Liver (tissue), 9 donors: ENCODE results near the gene RAB3GAP1. TPM values are rescaled to one million over a fixed set of nuclear protein-coding genes. Genes with fewer than 3 reads are reported as not detected.
"Not testable (repeated sequence)": the region's sequence is repeated elsewhere in the genome, so short reads cannot be mapped to it uniquely, and the experiment has no call there.

Source experiments
- DNase-seq: peaks from one replicate; pipeline ENCODE4 v3.0.0-alpha.2; 2017; ENCODE audit warnings: low spot score
- H3K27ac ChIP-seq, 2 donors: one replicate each; pipeline ENCODE4 v1.7.0; 2013; ENCODE audit warnings: inconsistent platforms in 2 of 2, low read length in 2 of 2, control low read depth in 1 of 2, low read depth in 1 of 2, mild to moderate bottlenecking in 1 of 2
- H3K27me3 ChIP-seq, 4 donors: one replicate each; pipeline versions ENCODE4 v1.6.1 to v1.7.0; 2013; ENCODE audit warnings: low read length in 3 of 4, inconsistent platforms in 1 of 4, mild to moderate bottlenecking in 1 of 4, moderate library complexity in 1 of 4; ENCODE audit not compliant: control insufficient read depth in 4 of 4, insufficient read depth in 4 of 4
- H3K36me3 ChIP-seq, 4 donors: one replicate each; pipeline versions ENCODE4 v1.6.1 to v1.7.0; 2013; ENCODE audit warnings: low read length in 3 of 4, mild to moderate bottlenecking in 3 of 4, low read depth in 1 of 4, moderate library complexity in 1 of 4; ENCODE audit not compliant: control insufficient read depth in 4 of 4, insufficient read depth in 3 of 4
- H3K4me1 ChIP-seq, 4 donors: one replicate each; pipeline versions ENCODE4 v1.6.1 to v1.7.0; 2013; ENCODE audit warnings: low read length in 3 of 4, mild to moderate bottlenecking in 3 of 4, moderate library complexity in 1 of 4; ENCODE audit not compliant: control insufficient read depth in 4 of 4, insufficient read depth in 4 of 4
- H3K4me3 ChIP-seq, 3 donors: one replicate each; pipeline versions ENCODE4 v1.6.1 to v1.7.0; 2013; ENCODE audit warnings: low read length in 3 of 3, control low read depth in 1 of 3, low read depth in 1 of 3, mild to moderate bottlenecking in 1 of 3
- H3K9ac ChIP-seq, 2 donors: one replicate each; pipeline ENCODE4 v1.7.0; 2013; ENCODE audit warnings: low read length in 2 of 2, mild to moderate bottlenecking in 2 of 2, moderate library complexity in 2 of 2, control low read depth in 1 of 2, low read depth in 1 of 2
- H3K9me3 ChIP-seq, 4 donors: one replicate each; pipeline versions ENCODE4 v1.6.1 to v1.7.0; 2013; ENCODE audit warnings: low read length in 3 of 4; ENCODE audit not compliant: control insufficient read depth in 4 of 4
- ATF3 ChIP-seq: IDR thresholded peaks from 2 replicates; pipeline ENCODE4 v1.6.1; 2016; ENCODE audit warnings: antibody characterized with exemption
- CTCF ChIP-seq: fragments of 150-350 bp; IDR thresholded peaks from 2 replicates; pipeline ENCODE4 v1.5.1; 2017; ENCODE audit warnings: improper control_type of control experiment, low read depth, low read length; ENCODE audit not compliant: missing input control
- EGR1 ChIP-seq, 2 donors: IDR thresholded peaks; 2 replicates each; pipeline ENCODE4 v1.6.1; 2016 to 2018; ENCODE audit warnings: antibody characterized with exemption in 2 of 2, low read depth in 2 of 2
- FOXA1 ChIP-seq: IDR thresholded peaks from 2 replicates; pipeline ENCODE4 v1.6.1; 2016; ENCODE audit warnings: antibody characterized with exemption
- HNF4A ChIP-seq, 2 donors: conservative IDR thresholded peaks; 2 replicates each; pipeline ENCODE4 v1.6.1; 2016; ENCODE audit warnings: antibody characterized with exemption in 2 of 2, mild to moderate bottlenecking in 2 of 2
- JUND ChIP-seq, 2 donors: IDR thresholded peaks; 2 replicates each; pipeline ENCODE4 v1.6.1; 2016; ENCODE audit warnings: antibody characterized with exemption in 2 of 2
- NR2F2 ChIP-seq: IDR thresholded peaks from 2 replicates; pipeline ENCODE4 v1.6.1; 2016; ENCODE audit warnings: antibody characterized with exemption
- REST ChIP-seq: IDR thresholded peaks from 2 replicates; pipeline ENCODE4 v1.6.1; 2016; ENCODE audit warnings: antibody characterized with exemption, mild to moderate bottlenecking
- TAF1 ChIP-seq: conservative IDR thresholded peaks from 2 replicates; pipeline ENCODE4 v1.6.1; 2016; ENCODE audit warnings: antibody characterized with exemption, mild to moderate bottlenecking
- YY1 ChIP-seq: IDR thresholded peaks from 2 replicates; pipeline ENCODE4 v1.6.1; 2016; ENCODE audit warnings: antibody characterized with exemption, mild to moderate bottlenecking
- WGBS: extraction: QIAGEN DNeasy Blood & Tissue Kit; methylation state at CpG from one replicate; pipeline ENCODE4 v1.1.7; 2013; 5-methylcytosine and 5-hydroxymethylcytosine counted together
- polyA plus RNA-seq, 2 donors: library from polyadenylated mRNA; stranded (reverse) in 1 of 2; unstranded in 1 of 2; fragments of 200-250 nt in 1 of 2; fragments of >200 nt in 1 of 2; fragmentation: Nextera tagmentation in 1 of 2; extraction: Ambion mirVana in 1 of 2; gene quantifications; one replicate each; pipeline versions ENCODE4 v1.2.1 to v1.2.3, GENCODE V29; 2013 to 2015
- total RNA-seq, 2 donors: library from RNA; depleted of rRNA; stranded (reverse); fragments of >200 nt; gene quantifications; one replicate each; pipeline ENCODE4 v1.2.3, GENCODE V29; 2014
- donor health status: healthy.
- donor health status: healthy.
- donor health status: healthy.
- donor health status: healthy.
- donor health status: healthy.

Gene RAB3GAP1
- total and polyA plus RNA-seq, 4 donors: 8.8 to 30.0 (median 15.1) TPM

- H3K9ac ChIP-seq: no peak overlapping the region
- H3K27ac ChIP-seq: no peak overlapping the region
- peaks cover 0 to 4% (median 0%) of the 10 kb centered on the region in 4 donors for H3K36me3 ChIP-seq
- no peak for TF ChIP-seq ATF3
- 98% methylated on average over 2 of the region's 2 CpGs for WGBS
- no peak for DNase-seq
- H3K4me3 ChIP-seq: no peak overlapping the region
- peaks cover 0 to 2% (median 0%) of the 10 kb centered on the region in 4 donors for H3K9me3 ChIP-seq
- peaks cover 0 to 5% (median 0%) of the 10 kb centered on the region in 4 donors for H3K4me1 ChIP-seq
- H3K27me3 ChIP-seq: no peaks in the 10 kb centered on the region
Observed at GRCh38 chr2:135076556-135076955, 24.5 kb downstream of the RAB3GAP1 start.

GRCh38 chr2:135078417-135078816 is 26.3 kb downstream of the RAB3GAP1 start:
- DNase-seq: no peak
- peaks cover 0 to 5% (median 0%) of the 10 kb centered on the region in 4 donors for H3K4me1 ChIP-seq
- H3K4me3 ChIP-seq: no peak overlapping the region
- no peak for TF ChIP-seq CTCF
- TF ChIP-seq NR2F2: no peak
- TF ChIP-seq TAF1: no peak
- no peak for TF ChIP-seq YY1
- TF ChIP-seq JUND (IDR thresholded peaks at IDR 0.05): no peak
- H3K36me3 ChIP-seq: peaks cover 0 to 2% (median 0%) of the 10 kb centered on the region in 4 donors
- H3K27ac ChIP-seq: no peak overlapping the region
- no peaks in the 10 kb centered on the region for H3K9me3 ChIP-seq
- no peaks in the 10 kb centered on the region for H3K27me3 ChIP-seq
- H3K9ac ChIP-seq: no peak overlapping the region

GRCh38 chr2:135086222-135086621 is 34.1 kb downstream of the RAB3GAP1 start:
- H3K9me3 ChIP-seq: no peaks in the 10 kb centered on the region
- no peaks in the 10 kb centered on the region for H3K36me3 ChIP-seq
- H3K27ac ChIP-seq: no peak overlapping the region
- TF ChIP-seq JUND (IDR thresholded peaks at IDR 0.05) (no peak), FOXA1 (no peak), REST (no peak), EGR1 (IDR thresholded peaks at IDR 0.05; ENCODE audit: low read depth in 2 of 2) (no peak), HNF4A (conservative IDR thresholded peaks at IDR 0.05) (no peak), TAF1 (no peak)
- no peak overlapping the region for H3K4me3 ChIP-seq
- H3K9ac ChIP-seq: no peak overlapping the region
- DNase-seq: no peak
- H3K27me3 ChIP-seq: no peaks in the 10 kb centered on the region
- 93% methylated on average over 2 of the region's 2 CpGs for WGBS
- peaks cover 0 to 4% (median under 1%) of the 10 kb centered on the region in 4 donors for H3K4me1 ChIP-seq

- H3K9ac ChIP-seq, H3K9me3 ChIP-seq, H3K36me3 ChIP-seq, H3K4me3 ChIP-seq, H3K27ac ChIP-seq, DNase-seq, H3K27me3 ChIP-seq: not testable (repeated sequence)
- 96% methylated on average over 4 of the region's 4 CpGs for WGBS
- H3K4me1 ChIP-seq: peaks cover 0 to 14% (median 6%) of the 10 kb centered on the region in 4 donors
Observed at GRCh38 chr2:135089597-135089996, 37.5 kb downstream of the RAB3GAP1 start.
